ENCODE measurements around the gene FARP1.

Gene FARP1

DNA sequence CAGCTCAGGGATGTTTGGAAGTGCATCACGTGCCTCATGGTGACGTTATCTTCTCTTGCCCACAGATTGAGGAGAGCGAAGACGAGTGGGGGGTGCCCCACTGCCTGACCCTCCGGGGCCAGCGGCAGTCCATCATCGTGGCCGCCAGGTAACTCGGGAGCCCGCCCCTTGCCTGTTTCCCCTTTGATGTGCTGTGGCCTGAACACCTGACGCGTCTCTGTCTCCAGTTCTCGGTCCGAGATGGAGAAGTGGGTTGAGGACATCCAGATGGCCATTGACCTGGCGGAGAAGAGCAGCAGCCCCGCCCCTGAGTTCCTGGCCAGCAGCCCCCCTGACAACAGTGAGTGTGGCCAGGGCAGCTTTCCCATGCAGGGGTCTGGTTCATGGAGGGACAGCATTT lies 297.0 kb downstream of the FARP1 start:
- H3K4me3 ChIP-seq (ENCODE audit: low read depth, low read length), result no peak overlapping the region
- TF ChIP-seq, protein P1, sequence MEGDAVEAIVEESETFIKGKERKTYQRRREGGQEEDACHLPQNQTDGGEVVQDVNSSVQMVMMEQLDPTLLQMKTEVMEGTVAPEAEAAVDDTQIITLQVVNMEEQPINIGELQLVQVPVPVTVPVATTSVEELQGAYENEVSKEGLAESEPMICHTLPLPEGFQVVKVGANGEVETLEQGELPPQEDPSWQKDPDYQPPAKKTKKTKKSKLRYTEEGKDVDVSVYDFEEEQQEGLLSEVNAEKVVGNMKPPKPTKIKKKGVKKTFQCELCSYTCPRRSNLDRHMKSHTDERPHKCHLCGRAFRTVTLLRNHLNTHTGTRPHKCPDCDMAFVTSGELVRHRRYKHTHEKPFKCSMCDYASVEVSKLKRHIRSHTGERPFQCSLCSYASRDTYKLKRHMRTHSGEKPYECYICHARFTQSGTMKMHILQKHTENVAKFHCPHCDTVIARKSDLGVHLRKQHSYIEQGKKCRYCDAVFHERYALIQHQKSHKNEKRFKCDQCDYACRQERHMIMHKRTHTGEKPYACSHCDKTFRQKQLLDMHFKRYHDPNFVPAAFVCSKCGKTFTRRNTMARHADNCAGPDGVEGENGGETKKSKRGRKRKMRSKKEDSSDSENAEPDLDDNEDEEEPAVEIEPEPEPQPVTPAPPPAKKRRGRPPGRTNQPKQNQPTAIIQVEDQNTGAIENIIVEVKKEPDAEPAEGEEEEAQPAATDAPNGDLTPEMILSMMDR (IDR thresholded peaks at IDR 0.05; ENCODE audit: low read depth, low read length), result no peak

DNA sequence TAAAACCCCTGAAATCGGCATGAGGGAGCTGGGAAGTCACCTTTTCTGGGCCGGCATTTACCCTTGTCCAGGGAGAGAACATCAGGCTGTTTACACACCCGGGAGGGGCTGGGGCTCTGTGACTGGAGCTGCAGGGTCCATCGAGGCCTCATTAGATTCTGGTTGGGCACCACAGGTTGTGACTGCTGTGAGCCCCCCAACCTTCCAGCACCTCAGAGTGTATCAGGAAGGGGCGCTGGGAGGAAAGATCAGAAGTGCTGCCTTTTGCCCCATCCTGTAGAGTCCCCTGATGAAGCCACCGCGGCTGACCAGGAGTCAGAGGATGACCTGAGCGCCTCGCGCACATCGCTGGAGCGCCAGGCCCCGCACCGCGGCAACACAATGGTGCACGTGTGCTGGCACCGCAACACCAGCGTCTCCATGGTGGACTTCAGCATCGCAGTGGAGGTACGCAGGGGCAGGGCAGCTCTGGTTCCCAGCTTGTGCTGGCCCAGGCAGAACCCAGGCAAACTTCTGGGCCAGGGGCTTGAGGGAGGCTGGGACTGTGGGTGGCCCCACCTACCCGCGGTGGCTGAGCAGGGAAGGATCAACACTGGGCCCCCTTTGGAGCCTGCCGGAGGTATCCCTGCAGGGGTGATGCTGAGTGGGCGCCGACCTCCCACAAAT lies 297.6 kb downstream of the FARP1 start:
- no peak overlapping the region for H3K4me3 ChIP-seq (ENCODE audit: low read depth, low read length)
- TF ChIP-seq, protein P1 (IDR thresholded peaks at IDR 0.05; ENCODE audit: low read depth, low read length), result no peak

DNA sequence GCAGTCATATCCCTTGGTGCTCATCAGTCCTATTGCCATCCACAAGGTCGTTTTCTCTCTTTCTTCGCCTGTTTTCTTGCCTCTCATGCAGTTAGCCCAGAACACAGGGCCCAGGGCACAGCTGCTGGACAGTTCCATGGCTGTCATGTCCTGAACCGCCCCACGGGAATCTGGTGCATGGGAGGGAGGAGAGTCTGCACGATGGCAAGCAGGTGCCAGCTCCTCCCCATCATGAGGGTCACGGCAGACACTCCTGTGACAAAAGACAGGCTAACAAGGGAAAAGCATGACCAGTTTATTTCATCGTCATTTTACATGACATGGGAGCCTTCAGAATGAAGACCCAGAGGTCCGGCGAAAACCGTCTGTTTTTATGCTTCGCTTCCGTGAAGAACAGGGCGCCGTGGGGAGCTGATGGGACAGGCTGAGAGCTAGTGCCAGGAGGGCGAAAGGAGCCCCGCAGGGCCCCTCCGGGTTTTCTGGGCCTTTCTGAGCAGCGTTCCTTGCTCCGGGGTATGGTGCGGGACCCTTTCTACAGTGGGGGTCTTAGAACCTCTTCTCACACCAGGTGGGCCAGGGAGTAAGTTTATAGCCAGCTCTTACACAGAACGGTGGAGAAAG lies 298.3 kb downstream of the FARP1 start:
- TF ChIP-seq, protein P1 (IDR thresholded peaks at IDR 0.05; ENCODE audit: low read depth, low read length), result no peak

DNA sequence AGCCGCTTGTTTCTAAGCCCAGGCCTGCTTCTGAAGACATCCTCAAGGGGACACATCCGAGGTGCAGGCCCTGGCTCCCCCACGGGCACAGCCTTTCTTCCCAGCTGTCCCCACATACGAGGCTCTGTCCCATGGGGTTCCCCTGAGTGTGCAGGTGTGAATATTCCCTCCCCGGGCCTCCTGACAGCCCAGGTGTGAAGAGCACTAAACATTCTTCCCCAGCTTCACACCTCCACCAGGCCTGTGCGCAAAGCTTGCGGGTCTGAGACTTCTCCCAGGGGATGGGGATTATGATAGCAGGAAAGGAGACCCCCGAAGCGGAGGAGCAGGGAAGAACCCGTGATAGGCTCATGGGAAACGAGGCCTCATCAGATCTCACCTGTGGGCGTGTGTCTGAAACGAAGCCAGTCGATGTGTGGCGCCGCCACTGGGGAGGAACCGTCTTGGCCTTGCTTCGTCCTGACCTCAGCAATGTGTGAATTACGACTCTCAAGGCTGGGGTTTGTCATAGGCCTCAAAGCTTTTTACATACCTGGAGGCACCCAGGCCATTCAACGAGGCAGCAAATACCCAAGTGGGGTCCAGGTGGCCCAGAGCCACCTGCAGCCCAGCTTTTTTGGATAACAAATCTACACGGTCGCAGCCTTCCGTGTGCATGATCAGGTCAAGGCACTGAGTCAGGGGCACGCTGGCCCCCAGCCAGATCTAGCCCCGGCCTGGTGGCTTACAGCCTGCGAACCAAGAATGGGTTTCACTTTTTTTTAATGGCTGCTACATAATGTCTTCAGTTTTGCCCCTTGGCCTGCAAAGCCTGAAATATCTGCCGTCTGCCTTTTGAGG lies 299.7 kb downstream of the FARP1 start:
- TF ChIP-seq, protein P1 (IDR thresholded peaks at IDR 0.05; ENCODE audit: low read depth, low read length), result no peak
- H3K4me3 ChIP-seq (ENCODE audit: low read depth, low read length), result no peak overlapping the region

More for the DNA sequence above, 298.3 kb downstream of the FARP1 start:
- no peak overlapping the region for H3K4me3 ChIP-seq (ENCODE audit: low read depth, low read length)

DNA sequence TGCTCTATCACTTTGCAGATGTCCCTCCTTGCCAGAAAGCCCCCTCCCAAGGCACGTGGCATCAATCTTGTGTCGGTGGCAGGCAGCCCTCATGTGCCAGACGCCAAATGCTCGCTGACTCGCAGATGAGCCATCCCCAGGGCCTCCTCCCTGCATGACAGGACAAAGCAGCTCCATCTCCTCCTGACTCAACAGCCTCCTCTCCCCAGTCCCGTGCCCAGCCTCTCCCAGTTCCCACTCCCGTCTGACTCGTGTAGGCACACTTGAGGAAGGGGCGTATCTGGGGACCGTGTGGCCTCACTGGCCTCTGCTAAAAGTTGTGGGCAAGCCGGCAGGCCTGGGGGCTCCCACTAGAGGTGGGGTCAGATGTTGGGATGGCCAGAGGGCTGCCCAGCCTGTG lies 300.4 kb downstream of the FARP1 start:
- no peak overlapping the region for H3K4me3 ChIP-seq (ENCODE audit: low read depth, low read length)

DNA sequence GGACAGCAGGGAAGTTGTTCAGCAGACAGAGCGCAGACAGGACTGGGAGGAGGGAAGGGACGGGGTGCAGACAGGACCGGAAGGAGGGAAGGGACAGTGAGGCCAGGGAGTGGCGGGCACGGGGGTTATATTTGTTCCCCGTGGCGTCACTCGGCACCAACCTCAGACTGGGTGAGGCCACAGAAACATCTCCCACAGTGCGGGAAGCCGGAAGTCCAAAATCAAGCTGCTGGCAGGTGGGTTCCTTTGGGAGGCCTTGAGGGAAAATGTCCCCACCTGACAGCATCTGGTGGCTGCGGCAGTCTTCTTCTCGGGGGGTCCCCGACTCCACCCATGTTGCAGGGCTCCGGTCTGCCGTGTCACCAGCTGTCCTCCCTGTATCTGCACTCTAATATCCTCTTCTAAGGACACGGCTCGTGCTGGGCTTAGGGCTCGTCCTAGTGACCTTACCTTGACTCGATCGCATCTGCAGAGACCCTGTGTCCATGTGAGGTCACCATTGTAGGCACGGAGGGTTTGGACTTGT lies 301.0 kb downstream of the FARP1 start:
- no peak overlapping the region for H3K4me3 ChIP-seq (ENCODE audit: low read depth, low read length)
- TF ChIP-seq, protein P1 (IDR thresholded peaks at IDR 0.05; ENCODE audit: low read depth, low read length), result no peak

More for the DNA sequence above, 300.4 kb downstream of the FARP1 start:
- TF ChIP-seq, protein P1 (IDR thresholded peaks at IDR 0.05; ENCODE audit: low read depth, low read length), result no peak
